Stimulated activated CD8-positive, alpha-beta memory T cell treated with anti-CD3 and anti-CD28 coated beads, Interleukin-4, amount 100 ng/mL, for 48 hours (primary cell): ENCODE data around the gene CACNA2D1.

Experiments used
- DNase-seq: peaks from one replicate; pipeline ENCODE4 v3.0.0-alpha.2; 2020

The CACNA2D1 gene

DNA sequence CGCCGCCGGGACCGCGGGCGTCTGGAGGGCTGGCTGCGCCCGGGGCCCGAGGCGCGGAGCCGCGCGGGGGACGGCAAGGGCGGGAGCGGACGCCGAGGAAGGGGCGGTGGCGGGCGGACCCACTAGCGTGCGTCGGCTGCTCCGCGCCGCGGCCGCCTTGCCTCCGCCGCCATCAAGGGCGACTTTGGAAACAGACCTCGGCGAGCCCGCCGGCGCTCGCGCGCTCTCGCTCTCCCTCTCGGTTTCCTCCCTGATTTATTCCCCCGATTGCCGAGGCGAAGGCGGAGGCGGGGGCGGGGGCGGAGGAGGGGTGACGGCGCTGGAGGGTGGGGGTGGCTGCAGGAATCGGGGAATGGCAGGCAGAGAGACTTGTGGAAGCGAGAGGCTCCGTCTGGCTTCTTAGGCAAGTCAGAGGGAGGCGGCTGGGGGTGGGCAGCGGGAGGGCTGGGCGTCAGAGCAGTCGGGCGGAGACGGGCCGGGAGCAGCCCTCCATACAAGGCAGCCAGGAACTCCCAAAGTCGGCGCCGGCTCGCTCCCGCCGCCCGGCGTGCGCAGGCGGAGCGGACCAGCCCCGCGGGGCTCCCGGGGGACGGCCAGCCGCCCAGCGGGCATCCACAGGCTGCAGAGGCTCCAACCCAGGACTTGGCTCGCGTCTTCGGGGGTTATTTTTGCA, at the start of gene CACNA2D1:
Gene CACNA2D1 (minus strand): TSS at position 231 of the 673 bp plus-strand sequence.
- DNase-seq: peak; percentile 24

DNA sequence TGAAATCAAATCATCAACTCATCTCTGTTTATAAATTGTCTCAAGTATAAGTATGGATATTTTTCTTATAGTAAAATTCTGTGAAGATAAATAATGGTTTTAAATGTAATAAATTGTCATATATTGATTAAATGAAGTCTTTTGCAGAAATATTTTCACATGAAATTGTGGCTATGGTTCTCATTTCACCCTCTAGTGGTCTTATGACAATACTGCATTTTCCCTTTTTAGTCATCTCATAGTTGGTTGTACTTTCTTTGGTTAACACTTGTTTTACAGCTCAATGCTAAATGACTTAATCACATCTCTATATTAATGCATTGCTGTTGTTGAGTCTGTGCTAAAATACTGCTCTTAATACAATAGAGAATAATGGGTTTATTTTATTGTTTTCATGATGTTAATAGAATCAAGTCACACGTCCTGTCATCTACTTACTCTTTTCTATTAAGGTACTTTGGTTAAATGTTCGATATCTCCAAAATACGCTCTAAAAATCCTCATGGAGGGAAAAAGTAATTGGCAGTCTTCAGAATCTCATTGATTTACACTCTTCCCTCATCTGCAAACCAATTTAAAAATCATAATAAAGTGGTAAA, 38.0 kb upstream of the CACNA2D1 start:
- DNase-seq: no peak

DNA sequence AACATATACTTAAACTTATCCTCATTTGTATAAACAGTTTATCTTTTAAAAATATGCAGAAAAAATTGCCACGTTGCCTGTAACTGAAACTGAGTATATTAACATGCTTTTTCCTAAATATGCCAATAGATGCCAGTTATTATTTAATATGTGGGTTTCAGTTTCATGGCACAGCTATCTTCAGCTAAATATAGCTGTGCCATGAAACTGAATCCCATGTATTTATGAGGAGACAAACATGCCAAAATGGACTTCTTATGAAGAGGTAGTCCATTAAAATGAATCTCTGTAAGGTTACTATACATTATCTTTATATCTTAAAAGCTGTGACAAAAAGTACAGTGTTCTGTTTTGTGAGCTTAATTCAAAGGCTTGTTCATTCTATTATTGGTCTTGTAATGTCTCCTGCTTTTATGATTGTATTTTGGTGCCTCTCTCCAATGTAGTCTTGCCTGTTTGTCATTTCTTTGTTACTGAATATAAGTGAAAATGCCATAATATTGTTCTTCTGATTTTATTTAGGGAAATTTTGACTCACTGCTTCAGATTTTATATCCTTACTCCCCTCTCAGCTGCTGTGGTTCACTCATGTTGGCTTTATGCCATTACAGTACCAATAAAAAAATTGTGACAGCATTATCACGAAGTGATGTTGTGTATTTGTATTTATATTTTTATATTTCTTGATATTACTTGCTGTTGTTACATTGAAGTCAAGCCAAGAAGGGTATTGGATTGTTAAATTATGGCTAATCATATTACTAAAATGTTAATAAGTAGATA, 34.3 kb upstream of the CACNA2D1 start:
- DNase-seq: no peak

DNA sequence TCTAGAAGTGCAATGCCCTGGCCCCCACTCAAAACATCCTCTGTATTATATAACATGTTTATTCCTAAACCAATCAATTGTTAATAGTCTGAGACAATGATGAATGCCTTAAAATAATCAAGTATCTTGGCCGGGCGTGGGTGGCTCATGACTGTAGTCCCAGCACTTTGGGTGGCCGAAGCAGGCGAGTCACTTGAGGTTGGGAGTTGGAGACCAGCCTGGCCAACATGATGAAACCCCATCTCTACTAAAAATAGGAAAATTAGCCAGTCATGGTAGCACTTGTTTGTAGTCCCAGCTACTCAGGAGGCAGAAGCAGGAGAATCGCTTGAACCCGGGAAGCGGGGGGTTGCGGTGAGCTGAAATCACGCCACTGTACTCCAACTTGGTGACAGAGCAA, 29.4 kb upstream of the CACNA2D1 start:
- no peak for DNase-seq

DNA sequence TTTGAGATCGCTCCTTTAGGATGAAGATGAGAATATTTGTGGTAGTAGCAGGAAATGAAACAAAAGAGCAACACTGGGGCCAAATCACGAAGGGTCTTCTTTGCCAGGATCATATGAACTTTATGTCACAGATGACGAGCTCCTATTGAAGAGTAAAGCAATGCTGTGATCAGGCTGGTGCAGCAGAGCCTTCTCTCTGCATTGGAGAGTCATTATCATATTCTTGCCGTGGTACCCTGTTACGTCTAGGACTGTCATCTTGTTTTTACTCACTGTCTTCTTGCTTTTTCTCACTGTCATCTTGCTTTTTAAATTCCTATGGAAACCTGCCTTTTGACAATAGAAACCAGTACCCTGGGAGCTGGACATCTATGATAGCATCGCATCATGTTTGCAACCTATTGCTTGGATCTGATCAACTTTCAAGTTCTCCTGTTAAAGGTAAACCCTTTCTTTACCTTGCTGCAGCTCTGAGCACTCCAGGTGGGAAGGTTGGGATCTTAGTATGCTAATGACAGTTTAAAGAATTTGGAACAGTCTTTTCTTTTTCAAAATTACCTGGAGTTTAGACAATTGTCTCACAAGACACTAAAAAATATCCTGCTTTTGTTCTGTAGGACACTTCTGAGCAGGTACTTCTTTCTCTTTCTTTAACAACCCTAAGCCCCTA, 27.9 kb upstream of the CACNA2D1 start:
- no peak for DNase-seq

DNA sequence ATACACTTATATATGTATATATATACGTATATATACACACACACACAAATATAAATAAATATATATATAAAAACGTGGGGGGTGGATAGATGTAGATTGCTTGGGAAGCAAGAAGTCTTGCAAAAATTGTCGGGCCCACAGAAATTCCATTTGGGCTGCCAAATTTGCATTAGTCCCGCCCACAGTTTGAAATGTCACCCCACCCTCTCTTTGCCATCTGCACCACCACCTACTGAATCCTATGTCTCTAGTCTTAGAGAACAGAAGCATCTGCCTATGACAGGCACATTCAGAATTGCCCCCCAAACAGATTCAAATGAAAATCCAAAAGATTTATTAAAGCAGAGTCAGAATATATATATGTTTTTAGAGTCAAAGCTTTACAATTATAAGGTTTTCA, 25.6 kb upstream of the CACNA2D1 start:
- DNase-seq: no peak

DNA sequence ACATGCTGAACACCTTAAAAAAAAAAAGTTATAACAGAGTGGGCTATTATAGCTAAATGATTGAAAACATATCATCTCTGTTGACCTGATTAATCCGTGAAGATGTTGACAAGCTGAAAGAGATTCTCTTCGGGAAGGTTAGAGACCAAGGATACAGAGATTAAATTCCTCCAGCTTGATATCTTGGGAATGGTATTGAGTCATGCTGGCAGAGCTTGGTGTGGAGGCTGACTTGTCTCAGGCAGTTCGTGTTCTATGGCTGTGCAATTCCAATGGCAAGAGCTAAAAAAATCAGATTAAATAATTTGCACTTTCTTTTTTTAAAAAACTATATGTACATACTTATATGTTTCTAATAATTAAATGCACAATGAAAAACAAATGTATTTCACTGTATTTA, 24.9 kb upstream of the CACNA2D1 start:
- no peak for DNase-seq

DNA sequence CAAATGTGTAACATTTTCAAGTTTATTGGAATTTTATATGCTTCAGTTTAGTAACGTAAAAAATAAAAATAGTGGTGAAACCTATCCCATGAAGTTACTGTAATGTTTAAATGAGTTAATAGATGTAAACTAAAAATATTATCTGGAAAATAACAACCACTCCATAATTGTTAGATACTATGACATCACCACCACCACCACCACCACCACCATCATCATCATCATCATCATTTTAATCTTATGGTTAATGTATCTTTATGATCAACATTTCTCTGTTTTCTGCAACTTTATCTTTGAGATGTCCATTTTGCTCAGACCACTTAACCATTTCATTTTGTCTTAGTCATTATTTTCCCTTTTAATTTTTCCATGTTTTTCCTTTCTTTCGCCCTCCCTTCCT, 23.4 kb upstream of the CACNA2D1 start:
- no peak for DNase-seq

DNA sequence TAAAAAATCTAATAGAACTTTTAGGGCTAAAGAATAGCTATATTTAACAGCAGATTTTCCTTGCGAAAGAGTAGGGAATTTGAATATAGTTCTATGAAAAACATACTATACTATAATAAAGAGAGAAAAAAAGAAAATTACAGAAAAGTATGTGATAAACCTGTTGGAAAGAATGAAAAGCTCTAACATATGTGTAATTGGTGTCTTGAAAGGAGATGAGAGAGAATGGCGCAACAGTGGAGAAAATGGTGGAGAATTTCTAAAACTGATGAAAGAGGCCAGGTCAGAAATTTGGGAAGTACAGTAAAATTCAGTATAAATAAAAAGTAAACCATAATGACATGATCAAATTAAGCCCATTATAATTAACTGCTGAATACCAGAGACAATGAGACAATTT, 20.8 kb upstream of the CACNA2D1 start:
- DNase-seq: no peak

DNA sequence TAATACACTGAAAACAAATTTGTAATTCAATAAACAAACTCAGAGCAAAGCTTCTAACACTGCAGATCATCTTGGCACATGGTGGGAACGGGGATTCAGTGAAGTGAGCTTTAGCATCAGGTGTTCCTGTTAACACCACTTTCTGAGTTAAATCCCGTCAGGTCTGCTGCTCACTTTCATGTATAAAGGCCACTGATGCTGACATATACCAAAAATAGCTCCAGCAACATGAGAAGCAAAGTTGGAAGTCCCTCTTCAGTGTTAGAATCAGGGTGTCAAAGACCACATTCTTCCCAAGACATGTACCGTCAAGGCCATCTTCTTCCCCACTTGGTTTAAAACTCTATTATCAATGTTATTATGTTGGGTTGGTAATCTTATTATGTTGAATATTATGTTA, 11.7 kb upstream of the CACNA2D1 start:
- no peak for DNase-seq

DNA sequence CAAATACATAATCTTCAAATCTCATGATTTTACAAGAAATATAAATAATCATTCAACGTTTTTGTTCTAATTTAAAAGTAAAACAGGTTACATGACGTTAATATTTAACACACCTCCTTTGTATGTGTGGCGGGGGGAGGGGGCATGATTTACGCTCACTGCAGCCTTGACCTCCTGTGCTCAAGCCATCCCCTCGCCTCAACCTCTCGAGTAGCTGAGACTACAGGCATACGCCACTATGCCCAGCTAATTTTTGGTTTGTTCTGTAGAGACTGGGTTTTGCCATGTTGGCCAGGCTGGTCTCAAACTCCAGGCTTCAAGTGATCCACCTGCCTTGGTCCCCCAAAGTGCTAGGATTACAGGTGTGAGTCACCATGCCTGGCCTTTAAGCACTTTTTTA, 7.2 kb upstream of the CACNA2D1 start:
- no peak for DNase-seq

DNA sequence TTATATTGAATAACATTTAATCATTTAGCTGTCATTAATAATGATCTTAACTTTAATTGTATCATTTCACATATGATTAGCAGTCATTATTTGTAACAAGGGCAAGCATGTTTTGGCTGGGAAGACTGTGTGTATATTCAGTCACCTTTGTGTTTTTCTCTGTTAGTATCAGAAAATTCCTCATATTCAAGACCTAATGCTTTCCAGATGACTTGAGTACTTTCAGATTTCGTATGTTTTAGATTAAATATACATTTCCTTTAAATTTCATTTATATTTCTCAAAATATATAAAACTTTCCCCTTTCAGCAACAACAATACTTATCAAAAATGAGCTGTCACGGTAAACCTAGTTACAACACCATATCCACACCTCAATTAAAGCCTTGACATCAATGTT, 6.3 kb upstream of the CACNA2D1 start:
- DNase-seq: no peak

DNA sequence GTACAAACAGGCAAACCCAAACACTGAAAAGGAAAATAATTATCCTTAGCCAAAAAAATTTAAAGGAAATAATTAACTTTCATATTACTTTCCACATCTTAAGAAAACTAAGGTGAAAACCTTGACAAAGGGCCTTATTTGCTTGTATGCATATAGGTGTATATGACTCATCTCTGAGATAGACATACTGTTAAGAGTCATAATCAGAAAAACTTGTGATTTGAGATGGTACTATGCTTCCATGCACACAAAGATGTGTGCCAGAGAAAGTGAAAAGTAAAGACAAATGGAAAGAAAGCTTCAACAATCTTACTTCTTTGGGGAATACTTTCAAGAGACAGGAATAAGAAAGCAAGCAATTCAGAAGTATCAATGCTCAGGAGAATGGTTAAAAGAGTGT, 3.3 kb upstream of the CACNA2D1 start:
- no peak for DNase-seq

DNA sequence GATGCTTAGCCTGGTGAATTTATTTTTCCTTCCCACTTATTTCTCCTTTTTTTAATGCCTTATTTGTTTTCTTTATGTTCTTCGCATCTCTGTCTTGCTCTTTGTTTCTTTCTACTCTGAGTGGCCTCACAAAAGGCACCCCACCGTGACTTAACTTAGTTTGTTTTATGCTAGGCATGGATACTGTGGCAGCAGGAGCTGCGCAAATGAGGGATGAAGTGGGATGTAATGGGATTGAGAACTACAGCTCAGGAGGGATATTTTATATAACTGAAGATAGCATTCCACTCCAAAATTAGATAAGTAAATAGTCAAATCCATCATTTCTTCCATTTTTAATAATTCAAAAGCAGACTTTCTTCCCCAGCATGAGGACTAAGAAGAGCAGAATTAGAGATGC, 1.7 kb upstream of the CACNA2D1 start:
- no peak for DNase-seq

DNA sequence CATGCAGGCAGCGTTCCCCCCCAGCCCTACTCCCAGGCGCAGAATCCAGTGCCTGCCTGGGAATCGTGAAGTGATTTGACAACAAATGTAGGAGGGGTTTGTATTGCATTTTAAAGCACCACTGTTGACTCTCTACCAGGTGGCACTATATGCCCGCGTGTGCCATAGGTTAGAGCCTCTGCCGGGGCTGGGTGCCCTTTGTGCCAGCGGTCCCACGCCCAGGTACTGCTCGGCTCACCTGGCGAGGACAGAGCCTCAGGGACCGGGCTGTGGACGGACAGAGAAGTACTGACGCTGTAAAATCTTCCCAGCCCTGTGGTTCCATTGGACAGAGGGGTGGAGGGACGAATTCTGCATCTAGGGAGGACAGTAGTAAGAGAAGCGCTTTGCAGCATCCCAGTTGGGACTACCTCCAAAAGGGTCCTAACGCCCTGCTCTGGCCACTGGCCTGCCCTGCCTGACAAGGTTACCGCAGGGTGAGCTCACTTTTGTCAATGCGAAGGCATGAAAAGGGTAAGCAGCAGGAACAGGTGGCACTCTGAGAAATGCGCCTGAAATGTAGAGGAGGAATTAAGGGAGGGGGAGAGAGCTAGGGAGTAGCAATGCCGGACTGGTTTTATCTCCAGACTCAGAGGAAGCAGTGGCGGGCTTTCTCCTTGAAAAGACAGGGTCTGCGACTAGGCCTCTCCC, 788 bp upstream of the CACNA2D1 start:
- DNase-seq: no peak

DNA sequence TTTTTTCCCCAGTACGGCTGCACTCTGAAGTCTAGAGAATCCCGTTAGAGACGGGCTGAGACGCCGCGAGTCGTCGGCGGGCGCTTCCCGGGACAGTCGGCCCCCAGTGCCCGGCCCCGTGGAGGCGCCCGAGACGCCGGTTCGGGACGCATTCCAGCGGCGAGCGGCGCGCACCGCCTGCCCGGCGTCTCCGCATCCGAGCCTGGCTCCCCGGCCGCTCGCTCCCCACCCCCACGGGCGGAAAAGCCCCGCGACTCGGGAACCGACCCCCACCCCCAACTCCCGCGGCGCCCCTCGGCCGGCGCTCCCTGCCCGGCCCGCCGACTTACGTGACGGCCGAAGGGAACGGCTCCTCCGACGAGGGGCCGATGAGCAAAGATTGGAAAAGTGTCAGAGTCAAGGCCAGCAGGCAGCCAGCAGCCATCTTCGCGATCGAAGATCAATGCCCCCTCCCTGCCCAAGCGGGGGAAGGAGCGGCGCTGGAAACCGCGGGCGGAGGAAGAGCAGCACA, 486 bp downstream of the CACNA2D1 start:
- peak; percentile 22 for DNase-seq

DNA sequence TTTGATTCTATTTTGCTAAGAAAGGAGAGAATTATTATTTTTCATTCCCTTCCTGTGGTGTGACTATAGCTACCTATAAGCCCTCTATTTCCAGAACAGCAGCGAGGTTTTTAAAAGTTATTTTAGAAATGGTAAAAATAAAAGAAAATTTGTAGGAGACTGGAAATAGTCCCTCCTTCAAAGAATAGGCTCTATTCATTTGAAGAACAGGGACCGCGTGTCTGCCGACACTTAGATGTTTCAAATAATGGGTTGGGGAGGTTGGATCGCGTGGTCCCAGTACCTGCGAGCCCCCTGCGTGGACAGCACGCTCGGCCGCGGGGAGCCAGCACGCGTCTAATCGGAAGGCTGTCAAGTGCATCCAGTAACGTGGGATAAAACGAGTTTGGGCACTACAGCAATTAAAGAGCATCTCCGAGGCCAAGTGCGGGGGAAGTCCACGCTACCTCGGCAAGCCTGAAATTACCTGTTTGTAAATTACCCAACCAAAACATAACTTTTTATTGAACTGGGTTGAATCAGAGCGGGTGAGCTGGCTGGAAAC, 1.0 kb downstream of the CACNA2D1 start:
- no peak for DNase-seq

DNA sequence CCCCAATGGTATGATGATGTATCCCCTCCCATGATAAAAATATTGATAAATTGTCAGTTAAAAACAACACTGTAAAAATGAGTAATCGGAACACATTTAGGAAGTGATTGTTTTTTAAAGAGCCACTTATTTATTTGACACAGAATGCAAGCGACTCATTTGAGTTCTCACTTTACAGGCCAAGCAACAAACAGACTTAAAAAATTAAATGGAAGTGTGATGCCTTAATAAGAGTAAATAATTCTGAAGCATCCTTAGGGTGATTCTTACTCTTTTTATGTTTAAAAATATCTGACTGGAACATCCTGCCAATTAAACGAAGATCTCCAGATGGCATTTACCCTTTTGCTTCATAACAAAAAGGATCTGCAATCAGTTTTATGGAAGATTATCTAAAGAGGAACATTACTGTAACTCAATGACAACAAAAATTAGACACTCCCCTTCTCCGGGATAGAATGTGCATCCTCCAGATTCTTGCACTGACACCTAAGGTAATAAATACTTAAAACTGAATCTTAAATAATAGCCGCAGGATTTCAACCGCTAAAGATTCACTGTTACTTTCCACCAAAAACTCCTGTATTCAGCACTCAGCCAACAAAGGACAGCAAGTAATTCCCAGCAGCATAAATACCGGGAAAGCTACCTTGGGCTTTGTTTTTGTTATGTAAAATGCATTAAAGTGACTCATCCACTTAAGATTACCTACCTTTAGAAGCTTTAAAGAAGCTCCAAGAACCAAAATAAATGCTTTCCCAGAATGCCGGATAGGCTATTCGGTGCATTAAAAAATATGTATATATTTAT, 1.7 kb downstream of the CACNA2D1 start:
- DNase-seq: no peak

DNA sequence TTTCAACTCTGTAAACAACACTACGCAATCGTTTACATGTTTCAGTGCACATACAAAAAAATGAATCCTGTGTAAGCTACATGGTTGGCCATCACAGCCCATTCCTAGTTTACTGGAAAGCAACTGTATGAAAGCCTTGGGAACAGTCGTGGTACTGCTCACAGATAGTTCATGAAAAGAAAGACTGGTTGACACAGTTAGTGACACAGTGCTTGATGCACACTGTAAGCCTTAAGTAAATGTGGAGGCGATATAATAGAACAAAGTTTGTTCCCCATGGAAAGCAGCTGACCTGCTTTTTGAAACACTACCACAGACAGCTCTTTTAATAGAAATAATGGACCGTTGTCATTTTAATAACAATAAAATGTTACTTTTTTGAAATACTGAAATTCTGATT, 5.1 kb downstream of the CACNA2D1 start:
- no peak for DNase-seq

DNA sequence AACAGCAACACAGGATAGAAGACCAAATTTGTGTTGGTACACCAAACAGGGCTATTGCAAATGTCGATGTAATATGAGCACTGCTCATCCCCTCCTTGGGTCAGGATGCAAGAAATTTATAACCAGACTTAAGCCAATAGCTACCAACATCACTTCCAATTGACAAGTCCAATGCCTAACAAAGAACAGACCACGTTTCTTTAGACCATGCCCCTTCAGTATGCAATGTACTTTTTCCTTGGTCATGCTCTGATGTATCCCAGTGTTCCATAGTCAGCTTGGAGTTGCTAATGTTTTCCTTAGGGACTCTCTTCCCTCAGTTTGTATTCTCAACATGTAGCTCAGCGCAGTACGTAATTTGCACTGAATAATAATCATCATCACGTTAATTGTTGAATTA, 7.8 kb downstream of the CACNA2D1 start:
- no peak for DNase-seq

DNA sequence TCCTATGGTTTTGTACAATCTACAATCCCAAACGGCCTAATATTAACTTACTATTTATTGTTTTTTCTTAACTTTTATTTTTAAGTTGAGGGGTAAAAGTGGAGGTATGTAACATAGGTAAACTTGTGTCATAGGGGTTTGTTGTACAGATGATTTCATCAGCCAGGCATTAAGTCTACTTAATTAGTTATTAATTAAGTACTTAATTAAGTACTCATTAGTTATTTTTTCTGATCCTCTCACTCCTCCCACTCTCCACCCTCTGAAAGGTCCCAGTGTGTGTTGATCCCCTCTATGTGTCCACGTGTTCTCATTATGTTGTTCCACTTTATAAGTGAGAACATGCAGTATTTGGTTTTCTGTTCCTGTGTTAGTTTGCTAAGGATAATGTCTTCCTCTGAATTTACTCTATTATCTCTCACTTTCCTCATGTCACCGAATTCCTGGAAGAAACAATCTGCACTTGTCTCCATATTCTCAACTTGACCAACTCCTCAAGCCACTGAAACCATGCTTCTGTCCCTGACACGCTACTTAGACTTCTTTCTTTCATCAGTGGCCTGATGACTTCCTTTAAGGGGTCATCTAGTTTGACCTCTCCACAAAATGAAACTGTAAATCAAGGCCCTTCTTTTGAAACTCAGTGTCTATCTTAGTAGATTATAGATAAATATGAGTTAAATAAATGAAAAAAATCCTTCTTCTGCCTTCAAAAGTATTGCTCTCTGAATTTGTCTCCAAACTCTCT, 9.1 kb downstream of the CACNA2D1 start:
- no peak for DNase-seq
